Stimulated activated CD4-positive, alpha-beta T cell treated with anti-CD3 and anti-CD28 coated beads, Interleukin-1b, Interleukin-23, amount 100 ng/mL, for 48 hours (primary cell): ENCODE results near the gene PSG2.
A peak's percentile ranks its signal among the peaks of the same experiment; 100 is the strongest.
"Not testable (repeated sequence)": the region's sequence is repeated elsewhere in the genome, so short reads cannot be mapped to it uniquely, and the experiment has no call there.

ENCODE experiments used
- DNase-seq: peaks from one replicate; pipeline ENCODE4 v3.0.0-alpha.2; 2020

The PSG2 gene

GRCh38 chr19:43082601-43083000, at the start of gene PSG2:
TSS of gene PSG2 (minus strand) at chr19:43082701. CDS start at chr19:43082569, 132 bp downstream.
- not testable (repeated sequence) for DNase-seq

- DNase-seq, result not testable (repeated sequence)
These were observed 48.9 kb upstream of the PSG2 start for GRCh38 chr19:43131281-43131842.

GRCh38 chr19:43129197-43129596, 46.7 kb upstream of the PSG2 start:
- DNase-seq, result not testable (repeated sequence)

- not testable (repeated sequence) for DNase-seq
These were observed 44.8 kb upstream of the PSG2 start for GRCh38 chr19:43127336-43127735.

GRCh38 chr19:43126720-43127119, 44.2 kb upstream of the PSG2 start:
- no peak for DNase-seq

GRCh38 chr19:43124360-43124759, 41.9 kb upstream of the PSG2 start:
- DNase-seq, result no peak

- DNase-seq, result not testable (repeated sequence)
These were observed 38.0 kb upstream of the PSG2 start for GRCh38 chr19:43120433-43121026.

GRCh38 chr19:43119526-43119925, 37.0 kb upstream of the PSG2 start:
- not testable (repeated sequence) for DNase-seq

GRCh38 chr19:43116421-43116820, 33.9 kb upstream of the PSG2 start:
- not testable (repeated sequence) for DNase-seq

GRCh38 chr19:43115548-43115947, 33.0 kb upstream of the PSG2 start:
- not testable (repeated sequence) for DNase-seq

GRCh38 chr19:43115064-43115463, 32.6 kb upstream of the PSG2 start:
- DNase-seq, result not testable (repeated sequence)

- not testable (repeated sequence) for DNase-seq
These were observed 32.1 kb upstream of the PSG2 start for GRCh38 chr19:43114626-43115025.

- DNase-seq, result not testable (repeated sequence)
These were observed 24.9 kb upstream of the PSG2 start for GRCh38 chr19:43107401-43107800.

GRCh38 chr19:43105496-43105895, 23.0 kb upstream of the PSG2 start:
- DNase-seq, result no peak

GRCh38 chr19:43104215-43104850, 21.8 kb upstream of the PSG2 start:
- DNase-seq, result not testable (repeated sequence)

GRCh38 chr19:43101950-43102349, 19.4 kb upstream of the PSG2 start:
- DNase-seq, result no peak

GRCh38 chr19:43098416-43098815, 15.9 kb upstream of the PSG2 start:
- not testable (repeated sequence) for DNase-seq

- peak; percentile 30 for DNase-seq
These were observed 5.3 kb upstream of the PSG2 start for GRCh38 chr19:43087702-43088340.

GRCh38 chr19:43085796-43086530, 3.5 kb upstream of the PSG2 start:
- not testable (repeated sequence) for DNase-seq

GRCh38 chr19:43084196-43084832, 1.8 kb upstream of the PSG2 start:
- DNase-seq, result peak; percentile 24

- not testable (repeated sequence) for DNase-seq
These were observed 1.2 kb upstream of the PSG2 start for GRCh38 chr19:43083721-43084120.

- no peak for DNase-seq
These were observed 4.2 kb downstream of the PSG2 start for GRCh38 chr19:43078311-43078710.
